GM21528 (cell line): Measurements from ENCODE around the gene SMC3.
A peak's percentile ranks its signal among the peaks of the same experiment; 100 is the strongest.
"Not testable (repeated sequence)": the region's sequence is repeated elsewhere in the genome, so short reads cannot be mapped to it uniquely, and the experiment has no call there.

Experiments
- ATAC-seq: cut with Tn5 transposase; IDR thresholded peaks from one replicate; pipeline ENCODE4 v1.9.1; 2021; ENCODE audit warnings: mild to moderate bottlenecking, moderate library complexity; ENCODE audit not compliant: unreplicated experiment, low FRiP score

SMC3 gene

GRCh38 chr10:110567201-110568054 lies at the start of gene SMC3:
Gene SMC3 (plus strand): TSS chr10:110567695. CDS start chr10:110567817, 122 bp downstream.
- peak; percentile 91 for ATAC-seq

DNA sequence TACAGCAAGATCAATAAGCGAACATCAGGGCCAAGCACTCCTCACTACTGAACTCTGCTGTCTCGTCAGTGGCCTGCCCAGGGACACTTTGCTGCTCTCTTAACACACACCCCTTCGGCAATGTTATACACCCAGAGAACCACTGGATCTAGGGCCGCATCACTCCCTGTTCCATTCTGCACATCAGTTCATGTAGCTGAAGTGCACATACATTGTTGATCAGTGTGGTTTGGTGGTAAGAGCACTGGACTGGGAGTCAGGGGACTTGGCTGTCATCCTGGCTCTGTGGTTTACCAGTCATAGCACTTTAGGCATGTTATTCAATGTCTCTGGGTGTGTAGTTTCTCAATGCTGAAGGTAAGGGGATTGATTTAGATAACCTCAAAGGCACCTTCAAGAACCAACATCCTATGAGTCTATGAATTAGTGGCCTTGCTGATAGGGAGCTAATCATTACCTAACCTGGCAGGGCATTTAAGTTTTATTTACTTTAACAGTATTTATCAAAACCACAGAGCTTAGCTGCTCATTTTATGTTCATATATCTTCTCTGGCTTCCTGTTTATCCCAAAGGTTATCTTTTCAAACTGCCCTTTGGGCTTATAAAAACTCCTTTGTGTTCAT lies 45.0 kb upstream of the SMC3 start:
- ATAC-seq, result no peak

DNA sequence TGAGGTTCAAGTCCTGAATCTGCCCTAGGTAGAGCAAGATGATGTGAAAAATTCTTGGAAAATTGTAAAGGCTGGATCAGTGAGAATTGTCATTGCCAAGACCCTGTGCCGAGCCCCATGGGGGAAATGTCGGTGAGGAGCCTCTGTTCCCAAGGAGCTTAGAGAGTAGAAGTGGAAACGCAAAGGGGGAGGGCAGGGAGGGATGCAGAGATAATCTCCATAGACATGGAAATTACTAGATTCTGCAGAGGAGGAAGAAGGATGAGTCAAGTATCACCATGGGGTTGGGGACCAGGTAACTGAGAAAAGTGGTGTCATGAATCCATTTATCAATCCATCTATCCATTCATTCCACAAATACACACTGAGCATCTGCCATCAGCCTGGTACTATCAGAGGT lies 43.8 kb upstream of the SMC3 start:
- no peak for ATAC-seq

DNA sequence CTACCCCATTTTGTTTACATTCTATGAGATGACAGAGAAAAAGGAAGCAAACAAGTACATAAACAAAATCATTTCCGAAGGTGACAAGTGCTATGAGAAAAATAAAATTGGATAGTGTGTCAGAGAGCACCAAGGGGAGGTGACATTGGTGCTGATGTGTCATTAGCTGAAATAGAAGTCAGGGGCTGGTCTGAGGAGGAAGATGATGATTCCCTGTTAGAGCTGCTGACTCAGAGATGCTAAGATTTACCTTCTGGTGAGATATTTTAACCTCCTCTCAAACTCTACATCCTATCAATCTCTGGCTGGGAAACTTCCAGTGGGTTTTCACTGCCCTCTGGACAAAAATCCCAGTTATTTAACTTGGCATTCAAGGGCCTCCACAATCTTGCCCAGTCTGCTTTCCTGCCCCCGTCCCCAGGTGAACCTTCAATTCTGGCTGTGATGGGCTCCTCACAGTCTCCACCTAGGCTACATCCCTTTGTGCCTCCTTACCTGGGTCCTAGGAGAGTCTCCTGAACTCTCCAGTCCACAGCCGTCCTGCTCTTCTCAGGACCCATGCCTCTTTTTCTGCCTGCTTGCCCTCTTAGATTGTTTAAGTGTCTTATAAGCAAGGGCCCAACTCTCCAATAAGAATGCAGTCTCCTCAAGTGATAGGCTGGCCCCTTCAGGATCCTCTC lies 43.2 kb upstream of the SMC3 start:
- no peak for ATAC-seq

GRCh38 chr10:110524859-110525232 lies 42.6 kb upstream of the SMC3 start:
- no peak for ATAC-seq

- ATAC-seq, result no peak
These were observed 41.9 kb upstream of the SMC3 start for GRCh38 chr10:110525349-110526260.

DNA sequence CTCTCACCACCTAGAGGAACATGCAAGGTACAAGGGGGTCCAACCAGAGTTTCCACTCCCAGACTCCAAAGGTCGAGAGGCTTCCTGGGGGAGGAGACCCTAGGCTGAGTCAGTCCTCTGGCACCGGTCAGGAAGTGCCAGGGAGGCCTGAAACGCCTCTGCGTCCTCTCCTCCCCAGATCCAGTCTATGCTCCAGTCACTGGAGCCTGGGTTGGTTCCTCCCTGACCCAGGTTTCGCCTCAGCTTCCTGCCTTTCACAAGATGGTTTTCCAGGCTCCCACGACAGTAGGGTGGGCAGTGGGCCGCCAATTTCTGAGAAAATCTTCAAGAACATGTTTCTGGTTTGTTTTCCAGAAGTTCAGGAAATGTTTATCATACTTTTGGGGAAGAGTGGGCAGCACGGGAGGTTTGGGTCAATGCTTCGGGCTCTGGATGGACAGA lies 39.7 kb upstream of the SMC3 start:
- no peak for ATAC-seq

- ATAC-seq, result peak; percentile 11
These were observed 39.1 kb upstream of the SMC3 start for GRCh38 chr10:110528224-110528996.

DNA sequence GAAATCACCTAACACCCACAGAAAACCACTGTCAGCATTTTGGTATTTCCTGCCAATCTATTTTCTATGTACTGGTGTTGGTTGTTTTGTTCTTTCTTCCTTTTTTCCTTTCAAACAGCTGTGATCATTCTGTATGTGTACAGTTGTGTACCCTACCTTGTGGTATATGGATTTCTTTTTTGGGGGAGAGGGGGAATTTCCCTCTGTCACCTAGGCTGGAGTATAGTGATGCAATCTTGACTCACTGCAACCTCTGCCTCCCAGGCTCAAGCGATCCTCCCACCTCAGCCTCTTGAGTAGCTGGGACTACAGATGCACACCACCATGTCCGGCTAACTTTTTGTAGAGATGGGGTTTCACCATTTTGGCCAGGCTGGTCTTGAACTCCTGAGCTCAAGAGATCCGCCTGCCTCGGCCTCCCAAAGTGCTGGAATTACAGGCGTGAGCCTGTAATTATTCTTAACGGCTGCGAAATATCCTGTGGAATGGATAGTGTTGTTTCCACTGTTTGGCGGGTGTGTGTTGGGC lies 38.4 kb upstream of the SMC3 start:
- ATAC-seq, result peak; percentile 66

DNA sequence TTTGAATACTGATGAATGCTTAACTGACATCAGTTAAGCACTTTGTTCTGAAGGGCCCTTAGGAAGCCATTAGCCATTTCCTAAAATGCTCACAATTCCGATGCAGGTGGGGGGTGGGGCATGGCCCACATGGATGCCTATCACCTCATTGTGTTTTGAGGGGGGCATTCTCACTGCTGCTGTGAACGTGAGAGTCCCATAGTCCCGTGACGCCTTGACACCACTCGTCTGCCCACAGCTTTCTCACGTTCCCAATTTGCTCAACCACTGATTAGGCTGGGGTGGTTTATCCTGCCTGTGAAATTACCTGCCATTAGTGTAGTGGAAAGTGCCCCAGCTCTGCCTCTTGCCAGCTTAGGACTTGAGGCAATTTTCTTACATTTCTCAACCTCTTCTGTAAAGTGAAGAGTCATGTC lies 37.9 kb upstream of the SMC3 start:
- ATAC-seq, result no peak

GRCh38 chr10:110530131-110530831 lies 37.2 kb upstream of the SMC3 start:
- no peak for ATAC-seq

DNA sequence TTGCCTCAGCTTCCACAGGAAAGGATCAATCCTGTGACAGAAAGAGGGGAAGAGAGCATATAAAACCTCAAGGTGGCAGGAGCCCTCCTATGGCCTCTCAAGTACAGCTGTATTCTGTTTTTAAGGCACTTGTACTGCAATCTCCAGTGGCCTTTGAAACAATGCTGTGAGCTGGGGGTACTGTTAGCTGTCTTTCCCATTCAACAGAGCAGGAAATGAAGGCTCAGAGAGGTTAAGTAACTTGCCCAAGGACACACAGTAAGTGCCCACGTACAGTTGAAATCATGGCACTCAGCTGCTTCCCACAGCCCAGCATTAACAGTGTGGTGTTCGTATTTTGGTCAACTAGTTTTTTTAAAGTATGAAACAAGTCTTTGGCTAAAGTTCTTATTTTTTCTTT lies 35.8 kb upstream of the SMC3 start:
- ATAC-seq, result no peak

DNA sequence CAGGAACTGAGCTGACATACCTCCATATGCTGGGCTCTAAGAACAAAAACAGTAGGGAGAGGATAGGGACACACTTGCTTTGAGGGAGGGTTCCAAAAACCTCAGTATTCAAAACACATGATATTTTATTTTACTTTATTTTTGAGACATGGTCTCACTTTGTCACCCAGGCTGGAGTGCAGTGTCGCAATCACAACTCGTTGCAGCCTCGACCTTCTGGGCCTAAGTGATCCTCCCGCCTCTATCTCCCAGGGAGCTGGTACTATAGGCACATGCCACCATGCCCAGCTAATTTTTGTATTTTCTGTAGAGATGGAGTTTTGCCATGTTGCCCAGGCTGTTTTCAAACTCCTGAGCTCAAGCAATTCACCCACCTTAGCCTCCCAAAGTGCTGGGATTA lies 34.9 kb upstream of the SMC3 start:
- not testable (repeated sequence) for ATAC-seq

DNA sequence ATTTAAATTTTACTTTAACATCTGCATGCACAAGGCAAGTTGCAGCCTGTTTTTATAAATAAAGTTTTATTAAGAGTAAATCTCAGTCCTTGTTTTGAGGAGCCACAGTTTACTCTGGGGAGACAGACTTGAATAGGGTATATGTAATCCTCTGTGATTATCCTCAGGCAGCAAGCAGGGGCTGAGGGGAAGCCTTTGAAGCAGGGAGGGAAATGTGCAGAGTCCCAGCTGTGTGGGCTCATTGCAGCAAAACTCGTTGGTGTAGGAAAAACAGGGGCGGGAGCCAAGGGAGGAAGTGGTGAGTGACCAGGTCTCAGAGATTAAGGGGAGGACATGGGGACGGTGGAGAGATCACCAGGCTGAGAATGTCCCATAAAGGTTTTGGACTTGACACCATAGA lies 34.3 kb upstream of the SMC3 start:
- ATAC-seq, result no peak

GRCh38 chr10:110534571-110534970 lies 32.9 kb upstream of the SMC3 start:
- ATAC-seq, result no peak

GRCh38 chr10:110535958-110536891 lies 31.3 kb upstream of the SMC3 start:
- ATAC-seq, result peak; percentile 76

- ATAC-seq, result no peak
These were observed 28.4 kb upstream of the SMC3 start for GRCh38 chr10:110539091-110539490.

DNA sequence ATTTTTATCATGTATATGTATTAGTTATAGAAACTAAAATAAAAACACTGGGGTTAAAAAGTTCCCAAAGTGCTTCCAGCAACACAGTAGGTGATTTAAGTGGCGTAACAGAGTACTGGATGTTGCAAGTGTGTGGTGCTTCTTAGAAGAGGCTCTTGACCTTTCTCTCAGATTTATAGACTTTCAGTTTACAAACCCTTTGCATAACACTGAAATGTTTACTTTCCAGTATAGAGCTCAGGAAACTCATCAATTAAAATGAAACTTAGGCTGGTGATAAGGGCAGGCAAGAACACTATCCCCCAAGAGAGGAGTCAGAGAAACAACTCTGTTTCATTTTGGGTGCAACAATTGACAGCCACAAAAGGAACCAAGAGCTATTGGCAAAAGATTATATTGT lies 27.5 kb upstream of the SMC3 start:
- ATAC-seq, result no peak
